Neural progenitor cell (in vitro differentiated cells): Measurements from ENCODE around the gene CCT5.
"Not testable (repeated sequence)": the region's sequence is repeated elsewhere in the genome, so short reads cannot be mapped to it uniquely, and the experiment has no call there.

ENCODE experiments used
- EZH2 ChIP-seq: fragments of 200-600 bp; sonication (generic); IDR thresholded peaks from 2 replicates; pipeline ENCODE4 v1.6.1; 2017; ENCODE audit warnings: antibody characterized with exemption, mild to moderate bottlenecking, moderate library complexity
- TF ChIP-seq, protein P1 (sequence below): fragments of 200-600 bp; sonication (generic); IDR thresholded peaks from 2 replicates; pipeline ENCODE4 v1.5.1; 2017; ENCODE audit warnings: antibody characterized with exemption, mild to moderate bottlenecking

DNA sequence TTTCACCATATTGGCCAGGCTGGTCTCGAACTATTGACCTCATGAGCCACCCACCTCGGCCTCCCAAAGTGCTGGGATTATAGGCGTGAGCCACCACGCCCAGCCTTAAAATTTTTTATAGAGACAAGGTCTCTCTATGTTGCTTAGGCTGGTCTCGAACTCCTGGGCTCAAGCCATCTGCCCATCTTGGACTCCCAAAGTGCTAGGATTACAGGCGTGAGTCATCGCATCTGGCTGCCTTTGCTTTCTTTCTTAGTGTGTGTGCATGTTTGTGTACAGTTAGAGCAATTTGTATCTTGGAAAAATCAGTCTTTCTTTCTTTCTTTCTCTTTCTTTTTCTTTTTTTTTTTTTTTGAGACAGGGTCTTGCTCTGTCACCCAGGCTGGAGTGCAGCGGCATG is 35.3 kb downstream of the CCT5 start:
- TF ChIP-seq, protein P1, sequence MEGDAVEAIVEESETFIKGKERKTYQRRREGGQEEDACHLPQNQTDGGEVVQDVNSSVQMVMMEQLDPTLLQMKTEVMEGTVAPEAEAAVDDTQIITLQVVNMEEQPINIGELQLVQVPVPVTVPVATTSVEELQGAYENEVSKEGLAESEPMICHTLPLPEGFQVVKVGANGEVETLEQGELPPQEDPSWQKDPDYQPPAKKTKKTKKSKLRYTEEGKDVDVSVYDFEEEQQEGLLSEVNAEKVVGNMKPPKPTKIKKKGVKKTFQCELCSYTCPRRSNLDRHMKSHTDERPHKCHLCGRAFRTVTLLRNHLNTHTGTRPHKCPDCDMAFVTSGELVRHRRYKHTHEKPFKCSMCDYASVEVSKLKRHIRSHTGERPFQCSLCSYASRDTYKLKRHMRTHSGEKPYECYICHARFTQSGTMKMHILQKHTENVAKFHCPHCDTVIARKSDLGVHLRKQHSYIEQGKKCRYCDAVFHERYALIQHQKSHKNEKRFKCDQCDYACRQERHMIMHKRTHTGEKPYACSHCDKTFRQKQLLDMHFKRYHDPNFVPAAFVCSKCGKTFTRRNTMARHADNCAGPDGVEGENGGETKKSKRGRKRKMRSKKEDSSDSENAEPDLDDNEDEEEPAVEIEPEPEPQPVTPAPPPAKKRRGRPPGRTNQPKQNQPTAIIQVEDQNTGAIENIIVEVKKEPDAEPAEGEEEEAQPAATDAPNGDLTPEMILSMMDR: not testable (repeated sequence)
- not testable (repeated sequence) for TF ChIP-seq EZH2
